Breast epithelium (tissue), 4 donors: ENCODE data around the gene SIGMAR1. TPM values are rescaled to one million over a fixed set of nuclear protein-coding genes. Genes with fewer than 3 reads are reported as not detected.

Experiments used
- DNase-seq, 2 donors: peaks; one replicate each; pipeline ENCODE4 v3.0.0-alpha.2; 2019; ENCODE audit warnings: low spot score in 2 of 2
- H3K27ac ChIP-seq, 2 donors: fragments of 200-600 bp; sonication (generic) in 1 of 2; one replicate each; pipeline ENCODE4 v1.5.1; 2016 to 2019; ENCODE audit warnings: mild to moderate bottlenecking in 1 of 2
- H3K27me3 ChIP-seq, 2 donors: fragments of 200-600 bp; sonication (generic) in 1 of 2; one replicate each; pipeline versions ENCODE4 v1.5.1 to v1.6.0; 2017 to 2019; ENCODE audit warnings: control low read depth in 1 of 2, mild to moderate bottlenecking in 1 of 2
- H3K36me3 ChIP-seq: fragments of 200-600 bp; one replicate; pipeline ENCODE4 v1.5.1; 2019
- H3K4me1 ChIP-seq, 2 donors: fragments of 200-600 bp; sonication (generic); one replicate each; pipeline ENCODE4 v1.5.1; 2016 to 2019; ENCODE audit warnings: control low read depth in 1 of 2
- H3K4me3 ChIP-seq, 3 donors: fragments of 200-600 bp; sonication (generic); 1 replicate in 2 of 3; 2 replicates in 1 of 3; pipeline ENCODE4 v1.5.1; 2016 to 2019; ENCODE audit warnings: mild to moderate bottlenecking in 3 of 3, moderate library complexity in 2 of 3
- H3K9me3 ChIP-seq, 2 donors: fragments of 200-600 bp; sonication (generic) in 1 of 2; one replicate each; pipeline ENCODE4 v1.5.1; 2016 to 2019; ENCODE audit warnings: control low read depth in 1 of 2
- POLR2A ChIP-seq: fragments of 450-650 bp; IDR thresholded peaks from one replicate; pipeline ENCODE4 v1.6.1; 2016; ENCODE audit warnings: antibody characterized with exemption, mild to moderate bottlenecking, moderate library complexity
- POLR2AphosphoS5 ChIP-seq, 3 donors: sonication (generic); formaldehyde crosslinking; IDR thresholded peaks; one replicate each; pipeline ENCODE4 v1.6.1; 2017; ENCODE audit warnings: antibody characterized with exemption in 3 of 3
- intact Hi-C: fragments of 100-400 bp; cut with DNase I; formaldehyde crosslinking; loops from one replicate; pipeline ENCODE4 v1.15.1; 2023; ENCODE audit warnings: low total_unique reads
- total RNA-seq, 3 donors: library from RNA; depleted of rRNA; stranded (reverse); fragments of >200 nt; gene quantifications; one replicate each; pipeline ENCODE4 v1.1.0, GENCODE V29; 2016
- TF ChIP-seq, protein P1 (sequence below), 3 donors: fragments of 450-650 bp; IDR thresholded peaks; one replicate each; pipeline ENCODE4 v1.5.1; 2016 to 2017; ENCODE audit warnings: antibody characterized with exemption in 3 of 3, mild to moderate bottlenecking in 3 of 3, moderate library complexity in 3 of 3

The SIGMAR1 gene
- 10 to 100 TPM; 62.6 to 84.8 (median 70.8) TPM for total RNA-seq

DNA sequence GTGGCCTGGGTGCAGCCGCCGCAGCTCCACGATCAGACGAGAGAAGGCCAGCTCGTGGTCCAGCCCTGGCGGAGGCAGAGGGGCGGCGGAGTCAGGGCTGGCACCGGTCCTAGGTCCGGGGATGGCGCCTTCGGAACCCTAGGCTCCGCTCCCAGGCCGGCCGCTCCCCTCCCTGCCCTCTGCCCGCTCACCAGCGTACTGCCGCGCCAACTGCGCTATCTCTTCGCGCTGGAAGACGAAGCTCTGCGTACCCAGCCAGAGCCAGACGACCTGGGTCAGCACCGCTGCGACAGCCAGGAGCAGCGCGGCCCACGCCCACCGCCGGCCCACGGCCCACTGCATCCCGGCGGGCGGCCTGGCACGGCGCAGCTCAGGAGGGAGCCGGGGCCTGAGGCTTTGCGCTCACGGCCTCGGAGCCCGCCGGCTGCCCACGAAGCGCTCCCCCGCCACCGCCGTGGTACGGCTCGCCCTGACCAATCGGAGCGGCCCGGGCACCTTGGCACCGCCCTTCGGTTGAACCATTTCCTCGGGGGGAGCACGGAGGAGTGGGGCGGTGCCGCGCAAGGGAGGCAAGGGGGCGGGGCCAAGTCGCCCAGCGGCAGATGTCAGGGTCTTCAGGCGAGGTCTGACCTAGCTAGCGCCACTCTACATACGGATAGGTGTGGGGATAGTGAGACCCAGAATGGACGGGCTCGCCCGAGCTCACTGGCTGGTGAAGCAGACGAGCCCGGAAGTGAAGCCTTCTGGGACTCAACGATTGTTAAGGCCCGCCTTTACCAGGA, at the start of gene SIGMAR1:
Gene SIGMAR1 (minus strand): TSS at position 432 of the 782 bp plus-strand sequence. CDS start 90 bp downstream, at position 342.
- H3K4me1 ChIP-seq = peaks cover 0 to 4% of the 10 kb centered on the region in 2 donors
- H3K27me3 ChIP-seq = no peaks in the 10 kb centered on the region
- DNase-seq = peak; percentile 84 to 91
- H3K9me3 ChIP-seq = no peaks in the 10 kb centered on the region
- intact Hi-C loops = no loop called here
- peak within 1 kb of the TSS; percentile 66 to 97 (median 82) for H3K4me3 ChIP-seq
- peak within 1 kb of the TSS; percentile 90 to 91 for H3K27ac ChIP-seq
- TF ChIP-seq POLR2A (peak; percentile 12), POLR2AphosphoS5 (IDR thresholded peaks at IDR 0.05) (peak; percentile 72 to 92 (median 73))
- TF ChIP-seq, protein P1, sequence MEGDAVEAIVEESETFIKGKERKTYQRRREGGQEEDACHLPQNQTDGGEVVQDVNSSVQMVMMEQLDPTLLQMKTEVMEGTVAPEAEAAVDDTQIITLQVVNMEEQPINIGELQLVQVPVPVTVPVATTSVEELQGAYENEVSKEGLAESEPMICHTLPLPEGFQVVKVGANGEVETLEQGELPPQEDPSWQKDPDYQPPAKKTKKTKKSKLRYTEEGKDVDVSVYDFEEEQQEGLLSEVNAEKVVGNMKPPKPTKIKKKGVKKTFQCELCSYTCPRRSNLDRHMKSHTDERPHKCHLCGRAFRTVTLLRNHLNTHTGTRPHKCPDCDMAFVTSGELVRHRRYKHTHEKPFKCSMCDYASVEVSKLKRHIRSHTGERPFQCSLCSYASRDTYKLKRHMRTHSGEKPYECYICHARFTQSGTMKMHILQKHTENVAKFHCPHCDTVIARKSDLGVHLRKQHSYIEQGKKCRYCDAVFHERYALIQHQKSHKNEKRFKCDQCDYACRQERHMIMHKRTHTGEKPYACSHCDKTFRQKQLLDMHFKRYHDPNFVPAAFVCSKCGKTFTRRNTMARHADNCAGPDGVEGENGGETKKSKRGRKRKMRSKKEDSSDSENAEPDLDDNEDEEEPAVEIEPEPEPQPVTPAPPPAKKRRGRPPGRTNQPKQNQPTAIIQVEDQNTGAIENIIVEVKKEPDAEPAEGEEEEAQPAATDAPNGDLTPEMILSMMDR (IDR thresholded peaks at IDR 0.05) = peak in 2 of 3 donors; percentile 5 to 10
- H3K36me3 ChIP-seq = no peaks in the 10 kb centered on the region

DNA sequence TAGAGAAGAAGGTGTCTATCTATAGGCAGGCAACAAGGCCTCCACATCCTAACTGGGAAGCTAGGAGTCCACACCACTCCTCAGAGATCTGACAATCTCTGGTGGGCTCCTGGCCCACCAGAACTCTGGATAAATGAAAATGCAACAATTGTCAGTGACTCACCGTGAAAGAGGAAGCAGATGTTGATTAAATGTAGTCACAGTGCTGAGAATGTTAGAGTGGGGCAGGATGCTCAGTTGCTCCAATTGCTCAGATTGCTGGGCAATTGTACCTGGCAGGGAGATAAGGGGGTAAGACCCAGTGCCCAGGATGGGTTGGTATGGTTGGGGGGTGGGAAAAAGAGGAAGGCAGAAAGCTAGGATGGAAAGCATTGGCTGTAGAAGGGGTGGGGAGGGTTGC, 49.1 kb upstream of the SIGMAR1 start:
- intact Hi-C loops = no loop called here
- TF ChIP-seq POLR2AphosphoS5 (IDR thresholded peaks at IDR 0.05) (no peak), POLR2A (no peak)
- TF ChIP-seq, protein P1 (IDR thresholded peaks at IDR 0.05) = no peak
- Histone ChIP-seq H3K4me1 (no peaks in the 10 kb centered on the region), H3K9me3 (no peaks in the 10 kb centered on the region), H3K36me3 (no peaks in the 10 kb centered on the region), H3K4me3 (no peak overlapping the region), H3K27me3 (no peaks in the 10 kb centered on the region), H3K27ac (peak overlapping the region in 1 of 2 donors; percentile 85)
- no peak for DNase-seq

DNA sequence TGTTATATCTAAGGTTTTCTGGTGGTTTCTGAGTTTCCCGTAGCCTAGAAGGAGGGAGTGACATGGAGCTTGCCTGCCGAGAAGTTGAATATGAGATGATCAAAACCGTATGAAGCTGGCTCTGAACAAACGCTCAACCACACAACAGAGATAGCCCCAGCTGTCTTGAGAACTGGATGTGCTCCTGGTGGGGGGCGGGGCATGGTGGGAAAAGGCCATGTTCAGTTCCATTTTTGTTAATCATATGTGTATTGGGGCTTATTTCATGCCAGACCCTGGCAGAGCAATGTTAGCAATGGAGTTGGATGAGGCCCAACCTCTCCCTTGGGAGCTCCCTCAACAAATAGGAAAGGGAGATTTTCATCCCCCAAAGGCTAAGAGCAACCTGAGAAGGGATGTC, 48.6 kb upstream of the SIGMAR1 start:
- Histone ChIP-seq H3K4me3 (no peak overlapping the region), H3K36me3 (no peaks in the 10 kb centered on the region), H3K27ac (peak overlapping the region in 1 of 2 donors; percentile 85), H3K9me3 (no peaks in the 10 kb centered on the region), H3K27me3 (no peaks in the 10 kb centered on the region), H3K4me1 (no peaks in the 10 kb centered on the region)
- intact Hi-C loops = no loop called here
- DNase-seq = no peak
- TF ChIP-seq, protein P1 (IDR thresholded peaks at IDR 0.05) = no peak
- TF ChIP-seq POLR2A (no peak), POLR2AphosphoS5 (IDR thresholded peaks at IDR 0.05) (no peak)

DNA sequence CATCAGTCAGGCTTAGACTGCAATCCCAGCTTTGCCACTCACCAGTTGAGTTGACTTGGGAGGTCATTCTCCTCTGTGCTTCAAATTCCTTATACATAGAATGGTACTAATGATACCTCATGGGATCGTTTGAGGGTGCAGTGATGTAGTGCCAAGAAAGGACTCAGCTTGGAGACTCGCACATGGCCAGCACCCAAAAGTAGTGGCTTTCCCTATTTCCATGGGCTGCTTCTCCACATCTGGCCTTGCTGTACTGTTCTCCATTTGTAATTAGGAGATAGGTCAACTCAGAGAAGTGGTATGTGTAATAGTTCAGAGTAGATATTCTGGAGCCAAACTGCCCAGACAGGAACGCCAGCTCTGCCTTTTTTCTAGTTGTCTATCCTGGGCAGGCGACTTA, 48.0 kb upstream of the SIGMAR1 start:
- TF ChIP-seq, protein P1 (IDR thresholded peaks at IDR 0.05) = no peak
- TF ChIP-seq POLR2AphosphoS5 (IDR thresholded peaks at IDR 0.05) (no peak), POLR2A (no peak)
- intact Hi-C loops = no loop called here
- H3K27me3 ChIP-seq = no peaks in the 10 kb centered on the region
- no peaks in the 10 kb centered on the region for H3K4me1 ChIP-seq
- DNase-seq = no peak
- H3K4me3 ChIP-seq = no peak overlapping the region
- no peaks in the 10 kb centered on the region for H3K36me3 ChIP-seq
- peak overlapping the region in 1 of 2 donors; percentile 85 for H3K27ac ChIP-seq
- no peaks in the 10 kb centered on the region for H3K9me3 ChIP-seq

DNA sequence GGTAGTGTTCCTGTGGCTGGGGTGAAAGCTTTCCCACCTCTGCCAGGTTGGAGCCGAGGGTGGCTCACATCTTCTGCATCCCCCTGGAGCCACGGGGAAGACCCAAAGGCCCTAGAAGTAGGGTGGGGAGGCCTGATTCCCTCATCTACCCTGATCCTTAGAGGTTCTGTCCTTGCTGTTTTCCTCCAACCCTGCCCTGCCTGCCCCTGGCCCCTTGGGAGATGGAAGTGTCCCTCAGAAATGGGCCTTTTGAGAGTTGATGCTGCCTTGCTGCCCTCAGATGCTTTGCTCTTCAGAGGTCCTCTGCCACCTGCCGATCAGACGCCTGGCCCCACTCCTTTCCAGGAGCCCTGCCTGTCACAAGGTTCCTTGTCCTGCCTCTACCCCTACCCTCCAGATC, 47.2 kb upstream of the SIGMAR1 start:
- H3K27me3 ChIP-seq = no peaks in the 10 kb centered on the region
- intact Hi-C loops = no loop called here
- no peak overlapping the region for H3K4me3 ChIP-seq
- TF ChIP-seq POLR2AphosphoS5 (IDR thresholded peaks at IDR 0.05) (no peak), POLR2A (no peak)
- TF ChIP-seq, protein P1 (IDR thresholded peaks at IDR 0.05) = no peak
- no peaks in the 10 kb centered on the region for H3K36me3 ChIP-seq
- H3K27ac ChIP-seq = peak overlapping the region in 1 of 2 donors; percentile 85
- no peak for DNase-seq
- no peaks in the 10 kb centered on the region for H3K9me3 ChIP-seq
- no peaks in the 10 kb centered on the region for H3K4me1 ChIP-seq
